ENCODE results near the gene SKAP1.
A peak's percentile ranks its signal among the peaks of the same experiment; 100 is the strongest.
"Not testable (repeated sequence)": the region's sequence is repeated elsewhere in the genome, so short reads cannot be mapped to it uniquely, and the experiment has no call there.

The SKAP1 gene

DNA sequence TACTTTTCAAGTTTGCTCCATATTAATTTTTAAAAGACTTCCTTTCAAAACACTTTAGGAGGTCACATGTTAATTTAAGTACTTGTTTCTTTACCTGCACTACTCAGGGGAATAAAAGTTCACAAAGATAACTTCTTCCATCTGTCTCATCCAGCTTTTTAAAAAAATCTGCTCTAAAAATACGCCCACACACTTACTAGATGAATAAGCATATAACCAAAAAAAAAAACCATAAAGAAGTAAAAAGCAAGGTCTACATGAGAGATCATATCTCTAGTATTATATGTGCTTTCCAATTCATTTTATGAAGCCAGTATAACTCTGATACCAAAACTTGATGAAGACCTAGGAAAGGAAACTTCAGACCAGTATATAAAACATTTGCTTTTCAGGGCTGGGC, 17.2 kb downstream of the SKAP1 start:
- DNase-seq (ENCODE audit: low read depth), result no peak

DNA sequence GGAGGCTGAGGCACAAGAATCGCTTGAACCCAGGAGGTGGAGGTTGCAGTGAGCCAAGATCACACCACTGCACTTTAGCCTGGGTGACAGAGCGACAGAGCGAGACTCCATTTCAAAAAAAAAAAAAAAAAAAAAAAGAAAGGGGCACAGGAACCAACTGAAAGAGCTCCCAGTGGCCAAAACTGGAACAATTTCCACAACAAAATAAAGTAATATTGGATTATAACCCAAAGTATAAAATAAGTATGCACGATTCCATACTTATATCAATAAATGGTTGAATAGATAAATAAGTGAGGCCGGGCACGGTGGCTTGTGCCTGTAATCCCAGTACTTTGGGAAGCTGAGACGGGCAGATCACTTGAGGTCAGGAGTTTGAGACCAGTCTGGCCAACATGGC, 19.2 kb downstream of the SKAP1 start:
- not testable (repeated sequence) for DNase-seq (ENCODE audit: low read depth)

DNA sequence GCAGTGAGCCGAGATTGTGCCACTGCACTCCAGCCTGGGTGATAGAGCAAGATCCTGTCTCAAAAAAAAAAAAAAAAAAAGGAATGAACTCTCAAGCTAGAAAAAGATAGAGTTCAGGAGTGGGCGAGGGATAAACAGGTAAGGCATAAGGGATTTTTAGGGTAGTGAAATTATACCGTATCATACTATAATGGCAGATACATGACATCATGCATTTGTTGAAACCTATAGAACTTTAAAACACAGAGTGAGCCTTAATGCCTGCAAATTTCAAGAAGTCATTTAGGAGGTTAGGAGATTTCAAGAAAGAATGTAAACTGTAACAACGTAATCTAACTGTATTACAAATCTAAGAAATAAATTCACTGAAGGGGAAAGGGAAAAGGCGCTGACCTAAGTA, 20.4 kb downstream of the SKAP1 start:
- DNase-seq (ENCODE audit: low read depth), result no peak

DNA sequence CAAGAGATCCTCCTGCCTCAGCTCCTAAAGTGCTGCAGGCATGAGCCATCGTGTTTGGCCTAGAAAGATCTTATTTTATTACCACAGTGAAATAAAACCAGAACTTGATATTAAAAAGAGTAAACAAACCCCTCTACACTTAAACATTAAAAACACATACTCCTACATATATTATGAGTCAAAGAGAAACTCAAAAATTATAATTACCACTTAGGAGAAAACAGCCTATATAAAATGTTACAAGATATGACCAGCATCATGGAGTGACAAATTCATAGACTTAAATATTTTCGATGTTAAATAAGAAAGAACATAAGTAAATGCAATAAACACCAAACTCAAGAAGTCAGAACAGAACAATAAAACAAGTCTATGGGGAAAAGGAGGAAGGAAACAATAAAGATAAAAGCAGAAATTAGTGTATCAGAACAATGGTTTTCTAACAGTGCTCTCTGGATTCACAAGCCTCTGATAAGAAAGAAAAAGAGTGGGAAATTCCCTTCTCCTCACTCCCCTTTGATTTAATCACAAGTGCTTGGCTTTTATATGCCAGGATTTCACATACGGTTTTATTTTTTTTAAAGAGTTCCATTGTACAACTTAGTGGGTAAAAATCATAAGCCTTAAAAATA, 23.0 kb downstream of the SKAP1 start:
- no peak for DNase-seq (ENCODE audit: low read depth)

DNA sequence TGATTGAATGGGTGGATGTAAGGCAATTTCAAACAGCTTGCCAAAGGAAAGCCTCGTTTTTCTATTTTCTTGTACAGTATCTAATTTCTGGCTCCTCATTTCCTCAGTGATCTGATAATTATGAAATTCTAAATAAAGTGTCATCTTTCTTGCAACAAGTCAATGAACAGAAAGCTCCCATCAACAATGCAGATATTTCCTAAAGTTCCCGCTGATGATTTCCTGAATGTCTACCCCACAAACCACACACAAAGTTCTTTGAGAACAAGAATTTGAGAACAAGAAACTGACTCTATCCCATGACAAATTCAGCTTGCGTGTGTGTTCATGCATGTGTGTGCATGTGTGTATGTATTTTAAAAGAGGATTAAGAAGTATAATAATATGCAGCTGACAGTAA, 35.2 kb downstream of the SKAP1 start:
- DNase-seq (ENCODE audit: low read depth), result no peak

DNA sequence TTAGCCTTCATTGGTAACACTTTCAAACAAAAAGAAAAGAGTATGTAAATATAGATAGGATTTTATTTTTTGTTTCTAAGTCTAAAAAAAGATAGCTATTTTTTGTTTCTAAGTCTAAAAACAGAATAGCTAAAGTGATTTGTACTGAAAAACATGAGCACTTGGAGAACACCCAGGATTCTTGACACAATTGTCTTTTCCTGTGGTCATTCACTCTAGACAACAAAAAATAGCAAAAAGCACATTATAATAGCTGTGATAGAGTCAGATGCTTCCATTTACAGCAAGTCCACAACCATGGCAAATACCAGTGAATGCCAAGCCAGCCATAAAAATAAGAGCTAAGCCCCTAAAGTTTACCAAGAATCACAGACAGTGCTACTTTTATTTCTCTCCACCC, 36.7 kb downstream of the SKAP1 start:
- no peak for DNase-seq (ENCODE audit: low read depth)

DNA sequence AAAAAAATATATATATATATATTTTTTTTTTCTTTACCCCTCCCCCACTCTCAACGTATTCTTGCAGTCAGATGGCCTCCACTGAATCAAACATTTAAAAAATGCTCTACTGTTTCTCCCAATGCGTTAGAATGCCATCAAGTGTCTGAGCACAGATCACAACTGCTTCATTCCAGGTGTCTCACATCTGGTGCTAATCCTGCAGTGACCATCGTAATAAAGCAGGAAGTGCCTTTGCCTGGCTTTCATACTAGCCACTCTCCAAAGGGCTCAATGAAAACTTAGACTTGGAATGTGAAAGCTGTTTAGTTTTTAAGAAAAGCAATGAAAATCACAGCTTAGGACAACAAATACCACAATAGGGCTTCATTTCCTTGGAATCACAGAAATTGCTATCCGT, 37.2 kb downstream of the SKAP1 start:
- no peak for DNase-seq (ENCODE audit: low read depth)

DNA sequence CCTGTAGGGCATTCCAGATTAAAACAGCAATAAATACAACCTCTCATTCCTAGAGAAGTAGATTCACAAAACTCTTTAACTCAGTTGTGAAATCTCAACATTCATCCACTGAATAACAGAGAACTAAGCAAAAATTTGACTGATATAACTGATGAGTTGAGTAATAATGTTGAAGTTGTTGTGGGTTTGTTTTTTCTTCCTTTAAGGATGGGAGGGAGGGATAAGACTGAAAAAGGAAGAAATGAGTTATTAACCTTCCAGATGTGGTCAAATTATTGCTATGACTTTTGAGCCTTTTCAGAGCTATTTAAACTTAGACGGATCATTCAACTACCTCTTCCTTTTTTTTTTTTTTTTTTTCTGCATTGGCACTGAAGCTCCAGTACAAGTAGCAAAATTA, 38.6 kb downstream of the SKAP1 start:
- DNase-seq (ENCODE audit: low read depth), result no peak

DNA sequence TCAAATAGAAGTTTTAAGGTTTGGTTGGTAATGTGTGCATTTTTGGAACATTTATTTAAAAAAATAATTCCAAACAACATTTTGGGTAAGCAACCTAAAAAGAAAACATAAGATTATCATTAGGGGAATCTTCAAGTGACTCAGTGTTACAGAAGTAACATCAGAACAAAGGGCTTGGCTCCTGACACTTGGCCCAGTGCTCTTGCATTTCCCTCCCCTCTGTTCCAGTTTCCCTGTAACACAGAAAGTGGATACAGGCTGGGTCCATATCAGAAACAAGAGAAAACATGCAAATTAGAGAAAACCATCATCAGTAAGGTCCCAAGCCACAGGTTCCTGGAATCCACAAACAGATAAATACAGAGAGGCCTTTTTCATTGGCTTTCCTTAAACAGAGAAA, 40.1 kb downstream of the SKAP1 start:
- no peak for DNase-seq (ENCODE audit: low read depth)

DNA sequence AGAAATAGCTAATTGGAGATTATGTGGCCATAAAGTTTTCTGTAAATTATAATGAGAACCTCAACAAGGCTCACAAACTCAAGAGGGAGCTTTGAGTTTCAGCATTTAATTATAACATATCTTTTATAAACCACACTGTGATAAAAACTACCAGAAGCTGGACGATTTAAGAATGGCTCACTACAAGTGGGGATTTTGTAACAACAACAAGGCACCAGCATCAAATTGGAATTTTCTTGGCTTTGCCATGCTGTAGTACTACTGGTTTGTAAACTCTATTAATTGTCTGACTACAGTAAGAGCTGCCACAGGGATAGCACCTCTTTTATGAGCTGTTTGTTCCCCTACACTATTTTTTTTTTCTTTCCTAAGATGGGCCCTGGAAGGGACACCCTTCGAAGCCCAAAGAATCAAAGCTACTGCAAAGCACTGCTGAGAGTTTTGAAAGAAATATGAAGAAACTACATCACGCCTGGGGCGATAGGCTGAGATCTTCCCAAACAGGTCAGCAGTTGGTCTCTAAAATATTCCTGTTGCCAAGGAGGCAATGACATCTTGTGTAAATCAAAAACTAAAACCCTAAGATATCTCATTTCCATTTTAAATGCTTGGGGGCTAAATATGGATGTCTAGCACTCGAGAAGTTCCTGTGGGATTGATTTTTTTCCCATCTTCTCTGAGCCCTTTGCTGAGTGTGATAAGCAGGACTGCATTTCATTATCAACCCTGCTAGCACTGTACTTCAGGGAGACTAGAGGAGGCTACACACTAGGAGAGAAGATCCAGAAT, 40.9 kb downstream of the SKAP1 start:
- no peak for DNase-seq (ENCODE audit: low read depth)

DNA sequence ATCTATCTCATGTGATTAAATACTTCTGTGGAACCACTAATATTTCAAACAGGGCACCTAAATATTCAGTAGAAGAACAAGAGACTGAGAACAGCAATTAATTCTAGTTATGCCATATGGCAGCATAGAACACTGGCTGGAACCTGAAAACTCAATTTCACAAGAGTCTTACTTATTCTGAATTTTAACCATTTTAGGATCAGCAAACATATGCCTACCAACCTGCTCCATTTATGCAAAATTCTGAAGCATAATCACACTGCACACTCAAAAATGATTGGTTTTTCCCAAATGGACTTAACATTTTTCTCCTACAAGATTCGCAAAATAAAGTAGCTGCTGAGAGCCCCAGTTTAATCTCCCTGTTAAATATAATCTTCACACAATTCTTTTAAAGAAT, 43.2 kb downstream of the SKAP1 start:
- no peak for DNase-seq (ENCODE audit: low read depth)

DNA sequence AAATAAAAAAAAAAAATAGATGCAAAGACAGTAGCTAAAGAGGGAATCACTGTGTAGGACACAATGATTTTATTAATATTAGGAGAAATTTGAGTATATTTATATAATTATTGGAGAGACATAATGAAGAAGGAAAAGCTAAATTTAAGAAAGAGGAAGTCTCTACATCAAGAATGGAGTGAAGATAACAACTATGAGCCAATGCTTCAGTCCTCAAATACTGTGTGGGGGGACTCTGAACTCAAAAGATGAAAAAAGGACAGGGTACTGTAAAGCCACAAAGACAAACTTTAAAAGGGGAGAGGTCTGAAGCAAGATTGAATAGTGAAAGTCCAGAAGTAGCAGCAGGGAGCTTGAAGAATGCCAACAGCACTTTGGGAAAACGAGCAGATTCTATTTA, 44.7 kb downstream of the SKAP1 start:
- no peak for DNase-seq (ENCODE audit: low read depth)

DNA sequence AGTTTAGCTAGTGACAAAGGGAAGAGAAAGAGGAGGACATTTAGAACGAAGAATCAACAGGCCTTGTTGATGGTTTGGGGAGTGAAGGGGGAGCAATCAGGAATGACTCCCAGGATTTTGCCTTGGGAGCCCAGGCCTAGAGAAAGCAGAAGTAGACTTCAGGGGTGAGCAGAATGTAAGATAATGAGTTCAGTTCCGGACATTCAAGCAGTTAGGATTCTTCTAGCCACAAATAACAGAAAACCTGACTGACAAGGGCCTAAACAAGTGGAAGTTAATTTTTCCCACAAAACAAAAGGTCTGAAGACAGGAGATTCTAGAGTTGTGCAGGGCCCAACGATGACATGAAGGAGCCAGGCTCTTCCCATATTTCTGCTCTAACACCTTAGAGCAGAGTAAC, 45.9 kb downstream of the SKAP1 start:
- DNase-seq (ENCODE audit: low read depth), result no peak

DNA sequence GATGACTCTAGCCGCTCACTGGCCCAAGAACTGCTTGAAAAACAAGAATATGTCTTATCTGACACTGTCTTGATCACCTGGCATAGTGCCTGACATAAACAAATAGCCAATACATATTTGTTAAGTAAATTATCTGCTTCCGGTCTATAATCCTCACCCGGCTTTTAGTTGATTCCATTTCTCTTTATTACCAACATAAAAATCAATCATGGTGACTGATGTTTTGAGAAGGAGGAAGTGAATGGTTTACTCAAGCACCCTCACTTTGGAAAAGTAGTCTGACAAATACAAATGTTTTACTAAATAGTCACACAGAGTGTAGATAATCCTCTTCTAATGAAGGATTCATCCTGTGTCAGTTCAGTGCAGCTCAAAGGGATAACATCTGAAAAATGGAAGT, 47.0 kb downstream of the SKAP1 start:
- no peak for DNase-seq (ENCODE audit: low read depth)

DNA sequence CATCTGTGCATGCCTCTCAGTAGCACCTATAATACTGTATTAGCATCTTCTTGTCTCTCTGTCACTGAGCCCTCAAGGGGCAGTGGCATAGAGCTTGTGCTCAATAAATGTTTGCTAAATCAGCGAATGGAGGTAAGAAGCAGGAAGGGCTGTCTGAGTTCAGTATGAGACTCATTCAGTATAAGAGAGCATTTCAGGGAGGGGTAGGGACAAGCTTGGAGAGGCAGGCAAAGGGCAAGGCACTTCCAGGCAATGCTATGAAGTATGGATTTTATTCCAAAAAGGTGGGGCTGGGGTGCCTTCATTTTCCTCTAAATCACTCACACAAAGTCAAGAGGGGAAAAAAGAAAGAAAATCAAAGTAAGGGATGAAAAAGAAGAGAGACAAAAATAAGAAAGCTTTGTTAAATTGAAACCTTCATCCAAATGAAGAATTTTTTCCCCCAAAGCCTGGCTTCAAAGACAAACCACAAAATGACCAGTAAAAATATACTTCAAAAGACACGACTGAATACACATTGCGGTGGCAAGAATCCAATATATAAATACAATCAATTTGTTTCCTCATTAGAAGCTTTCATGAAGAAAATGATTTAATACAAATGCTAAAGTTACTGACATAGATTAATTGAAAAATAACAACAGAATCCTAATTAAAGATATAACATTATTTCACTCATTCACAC, 51.2 kb downstream of the SKAP1 start:
- DNase-seq (ENCODE audit: low read depth), result no peak

DNA sequence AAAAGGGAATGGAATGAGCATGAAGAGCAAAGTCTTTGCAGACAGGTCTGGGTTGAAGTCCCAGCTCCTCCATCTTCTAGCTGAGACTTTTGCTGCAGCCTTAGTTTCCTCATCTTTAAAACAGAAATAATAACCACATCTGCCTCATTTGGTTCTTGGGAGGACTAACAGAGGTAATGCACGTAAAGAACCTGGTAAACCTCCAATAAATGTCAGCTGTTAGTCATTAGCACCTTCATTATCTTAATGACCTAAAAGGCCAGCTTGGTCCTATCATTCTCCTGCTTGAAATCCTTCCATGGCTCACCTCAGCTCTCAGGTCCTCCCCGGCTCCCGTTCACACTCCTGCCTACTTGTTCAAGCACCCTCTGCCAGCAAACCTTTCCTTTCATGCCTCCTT, 51.8 kb downstream of the SKAP1 start:
- DNase-seq (ENCODE audit: low read depth), result no peak

DNA sequence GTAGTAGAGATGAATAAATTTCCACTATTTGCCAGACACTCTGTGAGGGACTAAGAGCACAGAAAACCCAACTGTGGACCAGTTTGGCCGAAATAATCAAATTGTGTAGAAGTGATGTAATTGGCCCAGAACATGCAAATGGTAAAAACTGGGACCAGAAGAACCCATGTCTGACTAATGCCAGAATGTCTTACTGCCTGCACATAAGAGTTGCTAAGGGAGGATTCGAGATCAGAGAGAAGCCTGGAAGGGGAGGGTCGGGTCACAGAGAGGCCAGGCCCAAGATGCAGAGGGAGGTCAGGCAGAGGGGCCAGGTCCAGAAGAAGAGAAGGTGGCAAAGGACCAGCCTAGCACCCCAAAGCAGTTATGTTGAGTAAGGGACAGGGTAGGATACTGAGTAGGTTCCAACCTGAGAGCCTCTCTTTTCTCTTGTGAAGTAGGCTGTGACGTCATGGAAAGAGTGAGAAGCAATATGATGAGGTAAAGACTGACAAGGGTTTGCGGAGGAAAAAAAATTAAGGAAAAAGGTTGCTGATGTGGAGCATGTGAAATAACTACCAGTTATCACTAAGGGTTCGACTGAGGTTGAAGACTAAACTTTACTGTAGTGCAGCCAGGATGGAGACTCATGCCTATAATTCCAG, 53.2 kb downstream of the SKAP1 start:
- no peak for DNase-seq (ENCODE audit: low read depth)

DNA sequence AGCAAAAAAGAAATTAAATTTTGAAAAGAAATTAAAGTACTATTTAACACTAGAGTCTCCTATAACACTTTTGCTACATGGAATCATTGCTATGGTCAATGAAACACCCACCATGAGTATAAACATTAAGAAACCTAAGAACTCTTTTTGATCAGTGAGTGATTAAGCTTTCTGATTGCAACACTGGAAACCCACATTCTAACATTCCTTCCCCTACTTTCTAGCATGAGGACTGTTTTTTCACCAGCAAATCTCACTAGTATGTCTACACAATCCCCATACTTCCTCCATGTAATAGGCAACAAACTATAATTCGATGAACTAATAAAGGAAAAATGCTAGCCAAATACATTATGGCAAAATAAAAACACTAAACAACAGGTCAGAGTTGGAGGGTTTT, 54.7 kb downstream of the SKAP1 start:
- DNase-seq (ENCODE audit: low read depth), result no peak

DNA sequence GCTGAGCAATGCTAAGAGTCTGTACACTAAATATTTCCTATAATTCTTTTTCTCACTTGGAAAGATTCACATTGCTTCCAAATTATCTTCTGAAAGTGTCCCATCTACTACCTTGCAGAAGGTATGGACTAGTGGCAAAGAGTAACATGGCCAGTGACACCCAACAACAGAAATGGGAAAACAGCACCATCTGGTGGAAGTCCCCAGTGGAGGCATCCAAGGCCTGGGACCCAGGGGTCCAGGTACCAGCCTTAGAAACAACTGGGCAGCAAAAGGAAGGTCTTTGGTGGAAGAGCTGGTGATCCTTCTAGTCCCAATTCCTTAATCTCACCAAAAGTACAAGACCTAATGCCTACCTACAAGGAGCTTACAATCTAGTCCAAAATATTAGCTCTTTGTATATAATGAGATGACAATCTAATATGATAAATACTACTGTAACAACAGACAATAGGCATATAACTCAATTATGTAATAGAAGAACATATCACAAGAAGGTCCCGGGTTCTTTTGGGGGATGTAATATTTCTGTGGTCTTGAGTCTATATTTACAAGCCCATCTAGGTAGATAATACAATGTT, 55.3 kb downstream of the SKAP1 start:
- peak; percentile 21 for DNase-seq (ENCODE audit: low read depth)

DNA sequence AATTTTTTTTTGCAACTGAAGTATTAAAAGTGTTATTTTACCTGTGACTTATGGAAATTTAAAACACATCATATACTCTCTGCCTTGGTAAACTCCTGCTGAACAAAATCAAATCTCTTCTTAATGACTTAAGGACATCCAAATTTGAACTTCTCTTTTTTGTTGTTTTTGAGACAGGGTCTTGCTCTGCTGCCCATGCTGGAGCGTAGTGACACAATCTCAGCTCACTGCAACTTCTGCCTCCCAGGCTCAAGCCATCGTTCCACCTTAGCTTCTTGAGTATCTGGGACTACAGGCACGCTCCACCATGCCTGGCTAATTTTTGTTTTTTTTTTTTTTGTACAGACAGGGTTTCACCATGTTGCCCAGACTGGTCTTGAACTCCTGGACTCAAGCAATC, 56.1 kb downstream of the SKAP1 start:
- no peak for DNase-seq (ENCODE audit: low read depth)

DNA sequence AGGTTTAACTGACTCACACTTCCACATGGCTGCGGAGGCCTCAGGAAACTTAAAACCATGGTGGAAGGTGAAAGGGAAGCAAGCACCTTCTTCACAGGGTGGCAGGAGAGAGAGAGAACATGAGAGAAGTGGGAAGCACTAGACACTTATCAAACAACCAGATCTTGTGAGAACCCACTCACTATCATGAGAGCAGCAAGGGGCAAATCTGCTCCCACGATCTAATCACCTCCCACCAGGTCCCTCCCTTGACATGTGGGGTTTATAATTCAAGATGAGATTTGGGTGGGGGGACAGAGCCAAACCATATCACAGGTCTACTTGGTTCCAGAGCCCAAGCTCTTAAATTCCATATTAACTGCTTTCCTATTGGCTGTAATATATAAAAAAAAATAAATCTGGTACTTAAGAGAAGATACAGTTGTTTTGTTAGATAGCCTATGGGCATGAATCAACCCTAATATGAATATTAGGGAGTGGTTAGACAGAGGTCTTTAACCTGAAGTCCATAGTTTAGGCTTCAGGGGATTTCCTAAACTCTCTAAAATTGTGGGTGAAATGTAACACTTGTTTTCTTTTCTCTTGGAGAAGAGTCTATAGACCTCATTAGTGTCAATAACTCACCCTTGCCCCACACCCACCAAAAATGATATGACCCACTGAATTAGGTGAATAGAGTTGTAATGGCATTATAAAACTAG, 56.7 kb downstream of the SKAP1 start:
- DNase-seq (ENCODE audit: low read depth), result no peak

DNA sequence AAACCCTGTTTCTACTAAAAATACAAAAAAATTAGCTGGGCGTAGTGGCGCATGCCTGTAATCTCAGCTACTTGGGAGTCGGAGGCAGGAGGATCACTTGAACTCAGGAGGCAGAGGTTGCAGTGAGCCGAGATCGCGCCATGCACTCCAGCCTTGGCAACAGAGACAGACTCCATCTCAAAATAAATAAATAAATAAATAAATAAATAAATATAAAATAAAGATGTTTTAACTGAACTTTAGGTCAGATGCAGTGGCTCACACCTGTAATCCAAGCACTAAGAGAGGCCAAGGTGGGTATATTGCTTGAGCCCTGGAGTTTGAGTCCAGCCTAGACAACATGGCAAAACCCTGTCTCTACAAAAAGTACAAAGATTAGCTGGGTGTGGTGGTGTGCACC, 61.0 kb downstream of the SKAP1 start:
- not testable (repeated sequence) for DNase-seq (ENCODE audit: low read depth)
